ENCODE data around the gene NUDT8. TPM values are rescaled to one million over a fixed set of nuclear protein-coding genes. Genes with fewer than 3 reads are reported as not detected.

Gene NUDT8
- total and polyA plus RNA-seq, 9 of the 15 experiments (the other 6 are each of a cell fraction or from before 2014, with no cell fraction given), result 0.23 to 27.8 (median 5.0) TPM

GRCh38 chr11:67657300-67657699 is 27.6 kb upstream of the NUDT8 start:
- no peak overlapping the region for H3K4me2 ChIP-seq (ENCODE audit: insufficient read depth, low read length)
- no TSS peak for BruUV-seq (replicated peaks)
- H3K4me3 ChIP-seq, result no peak overlapping the region
- ChIA-PET POLR2A (no interaction called here), CTCF (ENCODE audit: low intra/inter-chr PET ratio) (no interaction called here)
- H3K9me3 ChIP-seq (replicated peaks; ENCODE audit: control insufficient read depth, insufficient read depth, low read depth, low read length), result no peaks in the 10 kb centered on the region
- in situ Hi-C loops (cut with MboI), result no loop called here
- no peaks in the 10 kb centered on the region for H3K4me1 ChIP-seq (replicated peaks in 1 of 2; ENCODE audit: control insufficient read depth in 2 of 2, insufficient read depth in 2 of 2, low read length in 2 of 2)
- FAIRE-seq, result no peak
- H2AFZ ChIP-seq (ENCODE audit: low read depth, low read length), result no peak overlapping the region
- 0% methylated on average over 3 of the region's 3 CpGs for WGBS (ENCODE audit: insufficient coverage, low coverage, missing lambda C conversion rate)
- H3K27me3 ChIP-seq (ENCODE audit: control insufficient read depth in 2 of 2, insufficient read depth in 2 of 2, low read length in 2 of 2), result peaks cover under 1 to 12% of the 10 kb centered on the region in 2 experiments; a peak in 3 of 5 replicates
- TF ChIP-seq KDM4B (IDR thresholded peaks at IDR 0.05; ENCODE audit: borderline replicate concordance in 2 of 2, low read depth in 1 of 2) (no peak), CBX2 (IDR thresholded peaks at IDR 0.05; ENCODE audit: insufficient read depth, low read length, poor library complexity, severe bottlenecking) (peak; percentile 35)
- no peak for DNase-seq (ENCODE audit: extremely low read depth in 1 of 4, low spot score in 3 of 4)
- no peaks in the 10 kb centered on the region for H4K20me1 ChIP-seq (replicated peaks; ENCODE audit: control insufficient read depth, insufficient read depth, low read length)
- no peaks in the 10 kb centered on the region for H3K79me2 ChIP-seq (ENCODE audit: control insufficient read depth, insufficient read depth, low read length)
- H3K9me1 ChIP-seq (ENCODE audit: control insufficient read depth, insufficient read depth, low read length), result no peaks in the 10 kb centered on the region
- H3K9ac ChIP-seq (ENCODE audit: insufficient read depth in 1 of 2, low read depth in 2 of 2, low read length in 2 of 2), result no peak overlapping the region
- H3K27ac ChIP-seq (ENCODE audit: extremely low read depth, low read depth, low read length), result no peak overlapping the region
- H3K36me3 ChIP-seq (ENCODE audit: control insufficient read depth, insufficient read depth, low read length), result no peaks in the 10 kb centered on the region
- no peak for ATAC-seq
- intact Hi-C loops (cut with micrococcal nuclease), result loop anchor here (5.0 kb wide), 1 partner anchor 80 kb away; no protein-coding TSS in a partner anchor

GRCh38 chr11:67656278-67656922 is 26.7 kb upstream of the NUDT8 start:
- no peak overlapping the region for H3K9ac ChIP-seq (ENCODE audit: insufficient read depth in 1 of 2, low read depth in 2 of 2, low read length in 2 of 2)
- WGBS (ENCODE audit: insufficient coverage, low coverage, missing lambda C conversion rate), result 9% methylated on average over 4 of the region's 4 CpGs
- CTCF ChIA-PET (ENCODE audit: low intra/inter-chr PET ratio), result no interaction called here
- intact Hi-C loops (cut with micrococcal nuclease) (loop anchor here (5.0 kb wide), 1 partner anchor 79 kb away; no protein-coding TSS in a partner anchor), in situ Hi-C loops (cut with MboI) (no loop called here)
- H3K9me1 ChIP-seq (ENCODE audit: control insufficient read depth, insufficient read depth, low read length), result no peaks in the 10 kb centered on the region
- no peak overlapping the region for H3K4me3 ChIP-seq
- no peak overlapping the region for H2AFZ ChIP-seq (ENCODE audit: low read depth, low read length)
- no peaks in the 10 kb centered on the region for H3K79me2 ChIP-seq (ENCODE audit: control insufficient read depth, insufficient read depth, low read length)
- ATAC-seq, result peak; percentile 47; the same call in 1 of the 3 replicates
- H3K36me3 ChIP-seq (ENCODE audit: control insufficient read depth, insufficient read depth, low read length), result no peaks in the 10 kb centered on the region
- H3K27ac ChIP-seq (ENCODE audit: extremely low read depth, low read depth, low read length), result no peak overlapping the region
- H3K27me3 ChIP-seq (ENCODE audit: control insufficient read depth in 2 of 2, insufficient read depth in 2 of 2, low read length in 2 of 2), result peaks cover 0 to 9% of the 10 kb centered on the region in 2 experiments; a peak in 3 of 5 replicates
- H3K9me3 ChIP-seq (replicated peaks; ENCODE audit: control insufficient read depth, insufficient read depth, low read depth, low read length), result no peaks in the 10 kb centered on the region
- no peaks in the 10 kb centered on the region for H4K20me1 ChIP-seq (replicated peaks; ENCODE audit: control insufficient read depth, insufficient read depth, low read length)
- no peaks in the 10 kb centered on the region for H3K4me1 ChIP-seq (replicated peaks in 1 of 2; ENCODE audit: control insufficient read depth in 2 of 2, insufficient read depth in 2 of 2, low read length in 2 of 2)
- no peak for FAIRE-seq
- no peak overlapping the region for H3K4me2 ChIP-seq (ENCODE audit: insufficient read depth, low read length)
- POLR2A ChIA-PET, result interaction anchor here (0.6 to 1.0 kb wide), 4 partner anchors 17 to 335 kb away, joined by 3 to 5 read pairs (median 3); no protein-coding TSS in a partner anchor
- DNase-seq (ENCODE audit: extremely low read depth in 1 of 4, low spot score in 3 of 4), result peak in 1 of 4 experiments; percentile 40
- BruUV-seq (replicated peaks), result no TSS peak
- TF ChIP-seq ELF1 (tag; IDR thresholded peaks at IDR 0.05), result no peak
- TF ChIP-seq BCOR (IDR thresholded peaks at IDR 0.05), result peak; percentile 48
- no peak for TF ChIP-seq CREB3 (tag; conservative IDR thresholded peaks at IDR 0.05; ENCODE audit: low read depth)
- TF ChIP-seq ZNF584 (CRISPR knock-in tag; IDR thresholded peaks at IDR 0.05; ENCODE audit: low read depth), result no peak
- no peak for TF ChIP-seq TCF7L2 (IDR thresholded peaks at IDR 0.05; ENCODE audit: low read depth, low read length)
- TF ChIP-seq BACH1 (tag; IDR thresholded peaks at IDR 0.05), result no peak
- TF ChIP-seq MYC (IDR thresholded peaks at IDR 0.05; ENCODE audit: low read depth, low read length), result no peak
- no peak for TF ChIP-seq MYC (CRISPR knock-in tag; IDR thresholded peaks at IDR 0.05; ENCODE audit: borderline replicate concordance, low read depth)
- peak; percentile 65 for TF ChIP-seq ETV1 (tag; conservative IDR thresholded peaks at IDR 0.05; ENCODE audit: low read depth)
- peak; percentile 90 for TF ChIP-seq SPI1 (IDR thresholded peaks at IDR 0.05; ENCODE audit: borderline replicate concordance, low read depth, low read length)
- TF ChIP-seq NR2C2 (CRISPR knock-in tag; IDR thresholded peaks at IDR 0.05), result no peak
- TF ChIP-seq NR2C2 (tag; IDR thresholded peaks at IDR 0.05), result no peak
- TF ChIP-seq PHB (CRISPR knock-in tag; IDR thresholded peaks at IDR 0.05), result no peak
- TF ChIP-seq ZNF316 (IDR thresholded peaks at IDR 0.05), result 0 out of 2 replicates have a peak, but pooled peaks have one; percentile 24

All from K562 (cell line).